NOMO-1 treated with DMSO at 0.1 percent for 48 hours (cell line): ENCODE data around the gene POLDIP3.
"Not testable (repeated sequence)": the region's sequence is repeated elsewhere in the genome, so short reads cannot be mapped to it uniquely, and the experiment has no call there.

ENCODE experiments used
- DNase-seq: peaks from one replicate; lab custom pipeline; 2025; ENCODE audit not compliant: unreplicated experiment; lab: John Stamatoyannopoulos, UW

The POLDIP3 gene

GRCh38 chr22:42587588-42588175, 27.0 kb downstream of the POLDIP3 start:
- DNase-seq, result peak; percentile 36

DNA sequence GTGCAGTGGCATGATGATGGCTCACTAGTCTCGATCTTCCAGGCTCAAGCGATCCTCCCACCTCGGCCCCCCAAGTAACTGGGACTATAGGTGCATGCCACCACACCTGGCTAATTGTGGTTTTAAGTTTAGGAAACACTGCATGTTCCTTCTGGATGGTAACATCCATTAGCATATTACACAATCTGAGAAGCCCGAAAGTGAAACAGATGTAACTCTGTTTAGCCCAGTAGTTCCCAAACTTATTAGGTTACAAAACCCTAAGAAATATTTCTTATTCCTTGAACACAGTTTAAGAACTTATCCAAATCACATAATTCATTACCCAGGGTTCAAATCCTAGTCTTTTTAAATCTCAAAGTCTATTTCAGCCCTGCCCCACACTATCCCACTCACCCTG, 28.3 kb downstream of the POLDIP3 start:
- DNase-seq, result peak; percentile 6

- DNase-seq, result no peak
Observed at GRCh38 chr22:42585096-42585495, 29.6 kb downstream of the POLDIP3 start.

DNA sequence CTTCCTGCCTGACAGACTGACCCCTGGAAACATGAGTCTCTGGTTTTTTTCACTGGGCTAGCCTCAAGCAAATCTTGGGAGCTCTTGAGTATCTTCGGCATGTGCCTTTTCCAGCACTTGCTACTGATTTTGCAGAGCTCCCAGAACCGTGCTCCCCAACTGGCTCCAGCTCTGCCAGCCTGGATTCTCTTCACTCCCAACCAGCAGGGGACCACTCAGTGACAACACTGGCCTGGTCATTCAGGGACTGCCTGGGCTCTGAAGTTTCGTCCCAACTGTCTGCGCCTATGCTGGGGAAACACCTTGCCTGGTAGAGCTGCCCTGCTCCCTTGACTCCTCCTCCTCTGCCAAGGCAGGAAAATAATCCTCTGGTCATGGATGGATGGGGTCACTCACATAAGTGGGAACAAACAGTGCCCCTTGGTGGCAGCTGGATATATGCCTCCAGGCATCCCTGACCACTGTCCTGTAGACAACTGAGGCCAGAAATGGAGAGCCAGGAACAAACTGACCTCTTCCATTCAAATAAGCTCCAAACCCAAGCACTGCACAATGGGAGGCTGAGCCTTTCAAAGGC, 30.2 kb downstream of the POLDIP3 start:
- no peak for DNase-seq

GRCh38 chr22:42582987-42583386, 31.7 kb downstream of the POLDIP3 start:
- DNase-seq, result no peak

DNA sequence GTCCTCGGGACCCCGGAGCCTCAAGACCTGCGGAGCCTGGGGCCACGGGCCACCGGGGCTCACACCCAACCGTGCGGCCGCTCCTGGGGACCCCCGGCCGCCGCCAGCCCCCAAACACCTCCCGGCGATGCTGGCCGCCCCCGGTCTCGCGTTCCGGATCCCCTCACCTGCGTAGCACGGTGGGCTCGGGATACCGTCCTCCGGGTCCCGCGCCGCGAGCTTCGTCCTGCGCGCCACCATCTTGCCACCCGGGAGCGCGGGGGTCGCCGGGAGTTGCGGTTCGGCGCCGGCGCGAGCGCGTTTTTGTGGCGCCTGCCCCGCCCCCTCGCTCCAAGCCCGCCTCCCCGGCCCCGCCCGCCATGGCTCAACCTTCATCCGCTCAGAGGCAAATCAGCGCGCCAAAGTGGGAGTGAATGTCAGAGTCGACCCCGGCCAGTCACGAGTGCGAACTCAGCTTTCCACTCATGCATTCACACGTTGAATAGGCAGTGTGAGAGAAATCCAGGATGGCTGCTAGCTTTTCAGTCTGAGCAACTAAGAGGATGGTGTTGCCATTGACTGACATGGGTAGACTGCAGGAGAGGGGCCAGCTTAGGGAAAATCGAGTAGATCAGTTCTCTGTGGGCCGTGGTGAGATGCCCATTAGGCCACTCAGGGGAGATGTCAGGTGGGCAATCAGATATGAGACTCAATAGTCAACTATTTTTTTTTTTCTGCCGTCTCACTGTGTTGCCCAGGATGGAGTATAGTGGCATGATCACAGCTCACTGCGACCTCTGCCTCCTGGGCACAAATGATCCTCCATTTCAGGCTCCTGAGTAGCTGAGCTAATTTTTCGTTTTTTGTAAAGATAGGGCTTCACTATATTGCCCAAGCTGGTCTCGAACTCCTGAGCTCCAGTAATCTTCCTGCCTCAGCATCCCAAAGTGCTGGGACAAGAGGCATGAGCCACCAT, 32.6 kb downstream of the POLDIP3 start:
- peak; percentile 56 for DNase-seq

DNA sequence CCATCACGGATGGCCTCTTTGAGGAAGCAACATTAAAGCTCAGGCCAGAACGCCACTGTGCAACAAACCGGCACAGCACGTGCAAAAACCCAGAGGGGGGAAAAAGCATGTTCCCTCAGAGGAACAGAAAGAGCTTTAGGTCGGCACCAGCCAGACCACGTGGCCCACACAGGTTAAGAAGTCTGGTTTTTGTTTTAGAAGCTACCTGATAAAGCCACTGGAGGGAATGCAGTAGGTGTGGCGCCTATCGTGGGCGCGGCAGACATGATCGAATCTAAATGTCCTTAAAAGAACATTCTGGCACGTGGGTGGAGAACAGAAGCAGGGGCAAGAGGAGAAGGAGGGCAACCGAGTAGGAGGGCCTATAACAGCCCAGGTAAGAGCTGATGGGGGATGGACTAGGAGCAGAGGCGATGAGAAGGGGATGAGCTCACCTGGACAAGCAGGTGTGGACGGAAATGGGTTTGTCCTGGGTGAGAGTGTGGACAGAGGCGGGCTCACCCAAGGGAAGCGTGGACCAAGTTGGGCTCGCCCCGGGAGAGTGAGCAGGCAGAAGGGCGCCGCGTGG, 33.4 kb downstream of the POLDIP3 start:
- not testable (repeated sequence) for DNase-seq

- not testable (repeated sequence) for DNase-seq
Observed at GRCh38 chr22:42580040-42580439, 34.6 kb downstream of the POLDIP3 start.

DNA sequence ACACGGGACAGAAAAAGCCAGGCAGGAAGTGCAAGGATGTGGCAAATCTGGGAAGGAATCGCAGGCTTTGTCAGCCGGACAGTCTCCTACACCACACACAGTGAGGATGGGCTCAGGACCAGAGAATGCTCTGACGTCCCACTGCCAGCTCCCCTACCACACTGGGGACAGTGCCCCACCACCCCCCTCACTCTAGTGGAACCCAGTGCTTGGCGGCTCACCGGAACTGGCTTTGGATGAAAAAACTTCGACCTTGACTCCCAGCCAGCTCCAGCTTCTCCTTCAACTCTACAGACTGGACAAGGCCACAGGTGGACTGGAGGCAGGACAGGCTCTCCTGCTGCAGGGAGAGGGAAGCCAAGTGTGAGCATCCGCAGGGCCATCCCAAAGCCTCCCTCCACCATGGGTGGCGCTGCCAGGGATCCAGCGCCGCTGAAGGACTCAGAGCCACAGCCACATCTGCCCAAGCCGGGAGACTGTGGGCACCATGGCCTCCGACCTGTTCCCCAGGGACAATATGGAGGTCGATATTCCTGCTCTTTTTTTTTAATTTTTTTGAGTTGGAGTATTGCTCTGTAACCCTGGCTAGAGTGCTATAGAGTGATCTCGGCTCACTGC, 37.0 kb downstream of the POLDIP3 start:
- no peak for DNase-seq

GRCh38 chr22:42577141-42577540, 37.5 kb downstream of the POLDIP3 start:
- not testable (repeated sequence) for DNase-seq

DNA sequence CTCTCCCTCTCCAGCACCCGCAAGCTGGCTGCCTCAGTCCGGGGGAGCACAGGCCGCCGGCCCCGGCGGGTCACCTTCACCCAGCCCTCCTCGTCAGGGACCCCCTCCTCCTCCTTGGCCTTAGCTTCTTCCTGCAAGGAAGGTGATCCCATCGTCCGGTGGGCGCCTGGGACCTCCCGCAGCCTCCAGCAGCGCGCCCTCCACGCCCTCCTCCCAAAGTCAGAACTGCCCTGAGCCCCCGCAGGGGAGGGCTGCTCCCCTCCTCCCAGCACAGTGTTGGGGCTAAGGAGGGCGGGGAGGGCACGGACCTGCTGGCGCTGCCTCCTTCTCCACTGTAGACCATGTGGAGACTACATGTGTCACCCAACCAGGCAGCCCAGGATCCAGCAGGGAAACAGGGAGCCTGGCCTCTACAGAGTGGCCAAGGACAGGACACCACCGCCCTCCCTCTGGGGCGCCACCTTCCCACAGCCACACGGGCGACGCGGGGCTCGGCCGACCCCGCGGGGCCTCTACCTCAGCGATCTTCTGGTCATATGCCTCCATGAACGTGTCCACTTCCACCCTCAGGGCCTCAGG, 38.6 kb downstream of the POLDIP3 start:
- DNase-seq, result not testable (repeated sequence)

DNA sequence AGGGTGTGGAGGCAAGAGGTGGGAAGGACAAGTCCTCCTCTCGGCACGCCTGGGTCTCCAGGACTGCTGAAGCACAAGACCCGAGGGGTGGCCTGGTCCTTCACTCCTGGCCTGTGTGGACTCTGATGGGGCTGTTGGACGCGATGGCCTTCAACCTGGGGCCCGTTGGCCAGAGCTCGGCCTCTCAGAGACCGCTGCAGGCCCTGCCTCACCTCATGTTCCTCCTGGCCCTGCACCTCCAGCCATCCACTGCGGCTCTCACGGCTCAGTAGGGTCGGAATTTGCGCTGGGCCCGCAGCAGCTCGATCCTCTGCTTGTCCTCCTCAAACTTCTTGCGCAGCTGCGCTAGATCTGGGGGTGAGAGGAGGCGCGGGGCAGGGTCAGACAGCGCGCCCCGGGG, 40.2 kb downstream of the POLDIP3 start:
- DNase-seq, result not testable (repeated sequence)

GRCh38 chr22:42574046-42574445, 40.6 kb downstream of the POLDIP3 start:
- not testable (repeated sequence) for DNase-seq

GRCh38 chr22:42571068-42571467, 43.6 kb downstream of the POLDIP3 start:
- DNase-seq, result not testable (repeated sequence)

DNA sequence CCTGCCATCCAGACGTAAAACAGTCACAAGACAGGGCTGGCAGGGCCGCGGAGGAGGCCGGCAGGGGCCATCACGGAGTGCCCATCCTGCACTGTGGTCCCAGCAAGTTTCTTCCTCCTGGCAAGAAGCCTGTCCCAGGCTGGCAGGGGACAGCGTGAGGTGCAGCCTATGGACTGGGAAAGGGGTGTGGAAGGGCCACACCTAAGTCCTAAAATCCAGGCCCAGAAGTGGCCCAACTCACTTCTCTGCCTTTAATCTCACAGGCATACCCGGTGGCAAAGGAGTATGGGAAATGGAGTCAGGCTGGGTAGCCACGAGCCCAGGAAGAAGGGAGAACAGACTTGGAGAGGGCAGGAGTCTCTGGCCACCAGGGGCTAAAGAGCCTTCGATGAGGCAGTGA, 44.1 kb downstream of the POLDIP3 start:
- not testable (repeated sequence) for DNase-seq

DNA sequence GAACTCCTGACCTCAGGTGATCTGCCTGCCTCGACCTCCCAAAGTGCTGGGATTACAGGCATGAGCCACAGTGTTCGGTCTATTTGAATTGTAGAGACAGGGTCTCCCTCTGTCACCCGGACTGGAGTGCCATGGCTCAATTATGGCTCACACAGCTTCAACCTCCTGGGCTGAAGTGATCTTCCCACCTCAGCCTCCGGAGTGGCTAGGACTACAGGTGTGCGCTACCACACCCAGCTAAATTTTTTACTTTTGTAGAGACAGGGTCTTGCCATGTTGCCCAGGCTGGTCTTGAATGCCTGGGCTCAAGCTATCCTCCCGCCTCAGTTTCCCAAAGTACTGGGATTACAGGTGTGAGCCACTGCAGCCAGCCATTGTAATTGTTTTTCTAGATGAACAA, 46.7 kb downstream of the POLDIP3 start:
- DNase-seq, result not testable (repeated sequence)

GRCh38 chr22:42565956-42566355, 48.7 kb downstream of the POLDIP3 start:
- DNase-seq, result no peak

GRCh38 chr22:42564699-42565098, 50.0 kb downstream of the POLDIP3 start:
- no peak for DNase-seq

GRCh38 chr22:42563943-42564342, 50.7 kb downstream of the POLDIP3 start:
- DNase-seq, result not testable (repeated sequence)

DNA sequence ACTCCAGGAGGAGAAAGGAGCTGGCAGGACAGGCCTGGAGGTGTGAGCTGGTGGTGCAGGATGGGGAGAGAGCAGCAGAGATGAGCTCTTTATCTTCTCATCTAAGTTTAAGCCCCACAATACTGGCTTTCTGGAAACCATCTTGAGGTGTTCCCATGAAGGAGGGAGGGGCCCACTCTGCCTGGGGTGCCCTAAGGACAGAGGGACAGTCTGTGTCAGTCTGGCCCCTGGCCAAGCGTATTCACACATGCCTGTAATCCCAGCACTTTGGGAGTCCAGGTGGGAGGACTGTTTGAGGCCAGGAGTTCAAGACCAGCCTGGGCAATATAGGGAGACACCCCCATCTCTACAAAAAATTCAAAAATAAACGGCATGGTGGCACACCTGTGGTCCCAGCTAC, 52.0 kb downstream of the POLDIP3 start:
- DNase-seq, result no peak

DNA sequence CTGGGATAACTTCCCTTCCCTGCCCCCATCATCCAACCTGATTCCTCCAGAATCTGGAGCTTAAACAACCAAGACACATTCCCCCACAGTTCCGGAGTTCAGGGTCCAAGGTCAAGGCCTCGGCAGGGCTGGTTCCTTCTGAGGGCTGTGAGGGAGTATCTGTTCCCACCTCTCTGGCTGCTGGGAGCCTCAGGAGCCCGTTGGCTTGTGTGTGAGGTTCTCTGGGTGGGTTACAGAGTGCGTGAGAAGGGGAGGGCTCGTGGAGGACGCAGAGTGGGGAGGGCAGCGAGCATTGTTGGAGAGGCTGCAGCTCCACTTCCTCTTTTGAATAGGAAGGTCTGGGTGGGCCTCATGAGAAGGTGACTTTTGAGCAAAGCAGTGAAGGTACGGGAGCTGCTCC, 52.4 kb downstream of the POLDIP3 start:
- peak; percentile 77 for DNase-seq
